WTC11 (cell line): ENCODE results near the gene HMGXB3. TPM values are rescaled to one million over a fixed set of nuclear protein-coding genes. Genes with fewer than 3 reads are reported as not detected.

ENCODE experiments used
- CBFB ChIP-seq: sonication (generic); formaldehyde crosslinking; IDR thresholded peaks from 2 replicates; pipeline ENCODE4 v1.8.1; 2022; ENCODE audit warnings: mild to moderate bottlenecking, low read depth, missing genetic modification reagents
- CREB1 ChIP-seq: sonication (generic); formaldehyde crosslinking; IDR thresholded peaks from 2 replicates; pipeline ENCODE4 v1.8.0; 2023; ENCODE audit warnings: mild to moderate bottlenecking, missing genetic modification reagents
- E2F1 ChIP-seq: sonication (generic); formaldehyde crosslinking; IDR thresholded peaks from 2 replicates; pipeline ENCODE4 v1.8.0; 2022; ENCODE audit warnings: mild to moderate bottlenecking, missing genetic modification reagents
- E2F4 ChIP-seq: sonication (generic); formaldehyde crosslinking; IDR thresholded peaks from 2 replicates; pipeline ENCODE4 v1.8.1; 2022; ENCODE audit warnings: low read depth, mild to moderate bottlenecking, moderate library complexity, missing genetic modification reagents, borderline replicate concordance
- ELF4 ChIP-seq: sonication (generic); formaldehyde crosslinking; IDR thresholded peaks from 2 replicates; pipeline ENCODE4 v1.8.1; 2022; ENCODE audit warnings: low read depth, mild to moderate bottlenecking, moderate library complexity, missing genetic modification reagents
- EMX1 ChIP-seq: fragments of 250-450 bp; sonication (Bioruptor Pico); IDR thresholded peaks from 2 replicates; pipeline ENCODE4 v1.8.0; 2021; ENCODE audit warnings: mild to moderate bottlenecking
- GRHL2 ChIP-seq: fragments of 250-450 bp; sonication (Bioruptor Pico); IDR thresholded peaks from 2 replicates; pipeline ENCODE4 v1.8.0; 2022; ENCODE audit warnings: mild to moderate bottlenecking, moderate library complexity; ENCODE audit not compliant: insufficient replicate concordance, severe bottlenecking
- HMGA2 ChIP-seq: fragments of 250-450 bp; sonication (Bioruptor Pico); IDR thresholded peaks from 2 replicates; pipeline ENCODE4 v1.4.0; 2021; ENCODE audit warnings: mild to moderate bottlenecking, moderate library complexity
- IRF1 ChIP-seq: sonication (generic); formaldehyde crosslinking; IDR thresholded peaks from 2 replicates; pipeline ENCODE4 v1.8.0; 2023; ENCODE audit warnings: missing genetic modification reagents
- KAT7 ChIP-seq: sonication (generic); formaldehyde crosslinking; IDR thresholded peaks from 2 replicates; pipeline ENCODE4 v1.8.1; 2023; ENCODE audit warnings: missing genetic modification reagents, mild to moderate bottlenecking, borderline replicate concordance
- MAX ChIP-seq: sonication (generic); formaldehyde crosslinking; IDR thresholded peaks from 2 replicates; pipeline ENCODE4 v1.8.0; 2022; ENCODE audit warnings: mild to moderate bottlenecking, missing genetic modification reagents
- NFYB ChIP-seq: sonication (generic); formaldehyde crosslinking; conservative IDR thresholded peaks from 2 replicates; pipeline ENCODE4 v1.8.0; 2022; ENCODE audit warnings: low read depth, missing genetic modification reagents
- NR3C1 ChIP-seq: sonication (generic); formaldehyde crosslinking; conservative IDR thresholded peaks from 2 replicates; pipeline ENCODE4 v1.8.1; 2023; ENCODE audit warnings: low read depth, mild to moderate bottlenecking, missing genetic modification reagents
- STAT6 ChIP-seq: sonication (generic); formaldehyde crosslinking; conservative IDR thresholded peaks from 2 replicates; pipeline ENCODE4 v1.8.1; 2023; ENCODE audit warnings: mild to moderate bottlenecking, low read depth, missing genetic modification reagents, moderate library complexity
- TEAD1 ChIP-seq: sonication (generic); formaldehyde crosslinking; IDR thresholded peaks from 2 replicates; pipeline ENCODE4 v1.8.0; 2022; ENCODE audit warnings: mild to moderate bottlenecking, missing genetic modification reagents
- TEAD4 ChIP-seq: sonication (generic); formaldehyde crosslinking; IDR thresholded peaks from 2 replicates; pipeline ENCODE4 v1.8.0; 2022; ENCODE audit warnings: mild to moderate bottlenecking, missing genetic modification reagents
- TP53 ChIP-seq: sonication (generic); formaldehyde crosslinking; IDR thresholded peaks from 2 replicates; pipeline ENCODE4 v1.8.1; 2023; ENCODE audit warnings: mild to moderate bottlenecking, missing genetic modification reagents
- ZNF219 ChIP-seq: sonication (generic); formaldehyde crosslinking; IDR thresholded peaks from 2 replicates; pipeline ENCODE4 v1.8.0; 2023; ENCODE audit warnings: missing genetic modification reagents, mild to moderate bottlenecking, borderline replicate concordance
- ZNF232 ChIP-seq: sonication (generic); formaldehyde crosslinking; IDR thresholded peaks from 2 replicates; pipeline ENCODE4 v1.8.0; 2022; ENCODE audit warnings: mild to moderate bottlenecking, missing genetic modification reagents
- ZNF317 ChIP-seq: sonication (generic); formaldehyde crosslinking; IDR thresholded peaks from 2 replicates; pipeline ENCODE4 v1.8.1; 2023; ENCODE audit warnings: low read depth, mild to moderate bottlenecking, moderate library complexity, missing genetic modification reagents, borderline replicate concordance
- total RNA-seq: library from RNA; stranded (reverse); gene quantifications from 3 replicates; pipeline ENCODE4 v1.2.3, GENCODE V29; 2021
- TF ChIP-seq, protein P1 (sequence below): fragments of 250-450 bp; sonication (Bioruptor Pico); conservative IDR thresholded peaks from 2 replicates; pipeline ENCODE4 v1.9.0; 2021; ENCODE audit warnings: mild to moderate bottlenecking
- TF ChIP-seq, protein P2 (sequence below): sonication (generic); formaldehyde crosslinking; IDR thresholded peaks from 2 replicates; pipeline ENCODE4 v1.8.0; 2022; ENCODE audit warnings: mild to moderate bottlenecking, missing genetic modification reagents
- TF ChIP-seq, protein P3 (sequence below): sonication (generic); formaldehyde crosslinking; IDR thresholded peaks from 2 replicates; pipeline ENCODE4 v1.8.1; 2023; ENCODE audit warnings: mild to moderate bottlenecking, missing genetic modification reagents
- TF ChIP-seq, protein P4 (sequence below): fragments of 200-600 bp; IDR thresholded peaks from 2 replicates; pipeline ENCODE4 v1.8.0; 2022; ENCODE audit warnings: antibody characterized with exemption

The HMGXB3 gene
- total RNA-seq, 1 experiment from 2014 or later, result 31.6 TPM

DNA sequence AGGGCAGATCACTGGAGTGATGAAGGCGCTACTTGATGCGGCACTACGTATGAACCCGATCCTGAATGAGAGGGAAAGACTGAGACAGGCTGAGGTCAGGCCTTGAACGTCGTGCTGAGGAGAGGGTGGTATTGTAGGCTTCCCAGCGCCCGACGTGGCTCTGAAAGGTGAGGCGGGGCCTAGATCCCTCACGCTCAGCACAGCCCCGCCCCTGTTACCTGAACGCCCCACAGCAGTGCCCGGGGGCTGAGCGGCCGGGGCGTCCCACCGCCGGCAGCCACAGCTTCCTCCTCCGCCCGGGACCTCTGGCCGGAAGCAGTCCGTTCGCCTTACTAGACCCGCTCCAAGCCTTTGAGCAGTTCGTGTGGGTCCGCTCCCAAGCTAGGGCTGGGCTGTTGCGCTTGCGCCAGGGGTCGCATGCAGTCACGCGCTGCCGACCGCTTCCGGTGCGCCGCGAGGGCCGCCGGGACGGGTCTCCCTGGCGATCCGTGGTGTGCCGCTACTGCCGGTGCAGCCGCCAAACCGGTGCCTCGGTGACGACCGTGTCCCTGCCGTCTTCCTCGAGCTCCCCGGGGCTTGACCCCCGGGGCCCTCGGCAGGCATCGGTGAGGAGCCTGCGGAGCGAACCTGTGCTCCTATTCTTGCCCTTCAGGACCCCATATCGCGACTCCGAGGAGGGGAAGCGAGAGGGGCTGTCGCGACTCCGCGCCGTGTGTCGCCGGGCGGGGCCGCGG is at the start of gene HMGXB3, which contains the start of gene TIGD6 (continued):
- TF ChIP-seq NR3C1 (CRISPR knock-in tag) (0 out of 2 replicates have a peak, but pooled peaks have one; percentile 73), ZNF317 (CRISPR knock-in tag) (no peak), IRF1 (no peak), CBFB (CRISPR knock-in tag) (peak; percentile 73; the same call in 1 of the 2 replicates), KAT7 (CRISPR knock-in tag) (no peak), TP53 (CRISPR knock-in tag) (no peak), TEAD1 (CRISPR knock-in tag) (peak; percentile 70; the same call in 1 of the 2 replicates), ZNF219 (CRISPR knock-in tag) (no peak), E2F1 (CRISPR knock-in tag) (no peak), CREB1 (CRISPR knock-in tag) (peak; percentile 92; the same call in 1 of the 2 replicates), ELF4 (CRISPR knock-in tag) (no peak), EMX1 (CRISPR knock-in tag) (no peak), GRHL2 (CRISPR knock-in tag) (no peak), TEAD4 (CRISPR knock-in tag) (no peak), E2F4 (CRISPR knock-in tag) (no peak), NFYB (CRISPR knock-in tag) (no peak; the same call in 1 of the 2 replicates), ZNF232 (peak; percentile 88; the same call in 1 of the 2 replicates), MAX (peak; percentile 90), STAT6 (no peak), HMGA2 (CRISPR knock-in tag) (no peak)
- TF ChIP-seq, protein P1, sequence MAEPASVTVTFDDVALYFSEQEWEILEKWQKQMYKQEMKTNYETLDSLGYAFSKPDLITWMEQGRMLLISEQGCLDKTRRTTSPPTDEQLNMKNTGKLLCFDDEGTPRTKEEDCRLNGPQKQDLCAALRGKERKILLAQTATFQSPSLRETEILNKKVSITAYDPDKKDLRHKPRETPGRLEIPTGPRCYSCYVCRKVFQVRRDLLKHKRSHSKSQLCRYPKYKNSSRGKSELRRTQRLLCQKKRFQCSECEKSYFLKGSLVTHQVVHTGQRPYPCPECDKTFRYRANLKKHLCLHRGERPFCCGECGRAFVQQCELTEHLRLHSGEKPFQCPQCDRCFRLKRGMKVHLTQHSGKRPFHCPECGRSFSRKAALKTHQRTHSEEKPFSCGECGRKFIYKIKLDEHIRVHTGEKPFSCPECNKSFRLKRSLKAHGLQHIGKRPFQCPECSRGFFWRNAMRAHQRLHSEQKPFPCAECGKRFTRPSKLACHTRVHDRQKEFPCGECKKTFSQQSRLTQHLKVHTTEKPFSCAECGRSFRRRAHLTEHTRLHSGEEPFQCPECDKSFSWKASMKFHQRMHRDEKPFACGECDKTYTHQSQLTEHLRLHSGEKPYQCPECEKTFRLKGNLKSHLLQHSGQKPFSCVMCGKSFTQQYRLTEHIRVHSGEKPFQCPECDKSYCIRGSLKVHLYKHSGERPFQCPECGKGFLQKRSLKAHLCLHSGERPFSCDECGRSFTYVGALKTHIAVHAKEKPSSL (CRISPR knock-in tag), result no peak
- TF ChIP-seq, protein P2, sequence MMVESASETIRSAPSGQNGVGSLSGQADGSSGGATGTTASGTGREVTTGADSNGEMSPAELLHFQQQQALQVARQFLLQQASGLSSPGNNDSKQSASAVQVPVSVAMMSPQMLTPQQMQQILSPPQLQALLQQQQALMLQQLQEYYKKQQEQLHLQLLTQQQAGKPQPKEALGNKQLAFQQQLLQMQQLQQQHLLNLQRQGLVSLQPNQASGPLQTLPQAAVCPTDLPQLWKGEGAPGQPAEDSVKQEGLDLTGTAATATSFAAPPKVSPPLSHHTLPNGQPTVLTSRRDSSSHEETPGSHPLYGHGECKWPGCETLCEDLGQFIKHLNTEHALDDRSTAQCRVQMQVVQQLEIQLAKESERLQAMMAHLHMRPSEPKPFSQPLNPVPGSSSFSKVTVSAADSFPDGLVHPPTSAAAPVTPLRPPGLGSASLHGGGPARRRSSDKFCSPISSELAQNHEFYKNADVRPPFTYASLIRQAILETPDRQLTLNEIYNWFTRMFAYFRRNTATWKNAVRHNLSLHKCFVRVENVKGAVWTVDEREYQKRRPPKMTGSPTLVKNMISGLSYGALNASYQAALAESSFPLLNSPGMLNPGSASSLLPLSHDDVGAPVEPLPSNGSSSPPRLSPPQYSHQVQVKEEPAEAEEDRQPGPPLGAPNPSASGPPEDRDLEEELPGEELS, result peak; percentile 72
- TF ChIP-seq, protein P3, sequence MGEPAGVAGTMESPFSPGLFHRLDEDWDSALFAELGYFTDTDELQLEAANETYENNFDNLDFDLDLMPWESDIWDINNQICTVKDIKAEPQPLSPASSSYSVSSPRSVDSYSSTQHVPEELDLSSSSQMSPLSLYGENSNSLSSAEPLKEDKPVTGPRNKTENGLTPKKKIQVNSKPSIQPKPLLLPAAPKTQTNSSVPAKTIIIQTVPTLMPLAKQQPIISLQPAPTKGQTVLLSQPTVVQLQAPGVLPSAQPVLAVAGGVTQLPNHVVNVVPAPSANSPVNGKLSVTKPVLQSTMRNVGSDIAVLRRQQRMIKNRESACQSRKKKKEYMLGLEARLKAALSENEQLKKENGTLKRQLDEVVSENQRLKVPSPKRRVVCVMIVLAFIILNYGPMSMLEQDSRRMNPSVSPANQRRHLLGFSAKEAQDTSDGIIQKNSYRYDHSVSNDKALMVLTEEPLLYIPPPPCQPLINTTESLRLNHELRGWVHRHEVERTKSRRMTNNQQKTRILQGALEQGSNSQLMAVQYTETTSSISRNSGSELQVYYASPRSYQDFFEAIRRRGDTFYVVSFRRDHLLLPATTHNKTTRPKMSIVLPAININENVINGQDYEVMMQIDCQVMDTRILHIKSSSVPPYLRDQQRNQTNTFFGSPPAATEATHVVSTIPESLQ, result no peak
- TF ChIP-seq, protein P4, sequence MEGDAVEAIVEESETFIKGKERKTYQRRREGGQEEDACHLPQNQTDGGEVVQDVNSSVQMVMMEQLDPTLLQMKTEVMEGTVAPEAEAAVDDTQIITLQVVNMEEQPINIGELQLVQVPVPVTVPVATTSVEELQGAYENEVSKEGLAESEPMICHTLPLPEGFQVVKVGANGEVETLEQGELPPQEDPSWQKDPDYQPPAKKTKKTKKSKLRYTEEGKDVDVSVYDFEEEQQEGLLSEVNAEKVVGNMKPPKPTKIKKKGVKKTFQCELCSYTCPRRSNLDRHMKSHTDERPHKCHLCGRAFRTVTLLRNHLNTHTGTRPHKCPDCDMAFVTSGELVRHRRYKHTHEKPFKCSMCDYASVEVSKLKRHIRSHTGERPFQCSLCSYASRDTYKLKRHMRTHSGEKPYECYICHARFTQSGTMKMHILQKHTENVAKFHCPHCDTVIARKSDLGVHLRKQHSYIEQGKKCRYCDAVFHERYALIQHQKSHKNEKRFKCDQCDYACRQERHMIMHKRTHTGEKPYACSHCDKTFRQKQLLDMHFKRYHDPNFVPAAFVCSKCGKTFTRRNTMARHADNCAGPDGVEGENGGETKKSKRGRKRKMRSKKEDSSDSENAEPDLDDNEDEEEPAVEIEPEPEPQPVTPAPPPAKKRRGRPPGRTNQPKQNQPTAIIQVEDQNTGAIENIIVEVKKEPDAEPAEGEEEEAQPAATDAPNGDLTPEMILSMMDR, result no peak
